Body of pancreas (tissue), 4 donors: ENCODE results near the gene TMEM164.

Source experiments
- CTCF ChIP-seq, 7 experiments: fragments of 450-650 bp in 4 of 7; fragments of 200-600 bp in 3 of 7; sonication (generic) in 3 of 7; IDR thresholded peaks; one replicate each; pipeline ENCODE4 v1.5.1; 2016 to 2019; ENCODE audit warnings: antibody characterized with exemption in 7 of 7
- POLR2A ChIP-seq, 3 donors: fragments of 450-650 bp; IDR thresholded peaks; one replicate each; pipeline ENCODE4 v1.6.1; 2016; ENCODE audit warnings: antibody characterized with exemption in 3 of 3, mild to moderate bottlenecking in 2 of 3

GRCh38 chrX:110046001-110046400 lies 43.1 kb downstream of the TMEM164 start:
- TF ChIP-seq POLR2A (IDR thresholded peaks at IDR 0.05) (no peak), CTCF (IDR thresholded peaks at IDR 0.05) (peak in 4 of 7 experiments; percentile 12 to 32 (median 22))
